A673 (cell line): ENCODE data around the gene ADAM8. TPM values are rescaled to one million over a fixed set of nuclear protein-coding genes. Genes with fewer than 3 reads are reported as not detected.

ENCODE experiments used
- BruUV-seq: library from RNA; stranded (reverse); fragments of 400-500 nt; replicated peaks from 2 replicates; lab custom pipeline; 2021; lab: Mats Ljungman, UMichigan
- CTCF ChIA-PET: fragments of 300-600 bp; sonication (Branson Sonifier 250); formaldehyde crosslinking; loops from one replicate; lab custom pipeline; 2022; ENCODE audit warnings: antibody characterized with exemption; lab: Charles Lee
- POLR2A ChIA-PET: fragments of 300-600 bp; sonication (Branson Sonifier 250); formaldehyde crosslinking; loops from one replicate; lab custom pipeline; 2022; ENCODE audit warnings: antibody characterized with exemption; ENCODE audit not compliant: low non-redundant PET; lab: Charles Lee
- DNase-seq: peaks from one replicate; pipeline ENCODE4 v3.0.0-alpha.2; 2015; ENCODE audit warnings: low spot score
- H3K27ac ChIP-seq: fragments of 200-600 bp; sonication (generic); 2 replicates; pipeline ENCODE4 v1.5.1; 2016; ENCODE audit warnings: mixed run types, low read depth, mild to moderate bottlenecking, mixed read lengths, antibody characterized with exemption, low read length; ENCODE audit not compliant: poor library complexity, severe bottlenecking
- H3K27me3 ChIP-seq: fragments of 200-600 bp; sonication (generic); replicated peaks from 2 replicates; pipeline ENCODE4 v1.6.1; 2017; ENCODE audit warnings: mixed run types, low read depth, mild to moderate bottlenecking, mixed read lengths, antibody characterized with exemption, low read length; ENCODE audit not compliant: insufficient read depth, poor library complexity
- H3K36me3 ChIP-seq: fragments of 200-600 bp; sonication (generic); 2 replicates; pipeline ENCODE4 v1.6.1; 2016; ENCODE audit warnings: mixed run types, mild to moderate bottlenecking, mixed read lengths, antibody characterized with exemption, low read length; ENCODE audit not compliant: insufficient read depth, poor library complexity, severe bottlenecking
- H3K4me1 ChIP-seq: fragments of 200-600 bp; sonication (generic); 2 replicates; pipeline ENCODE4 v1.6.1; 2017; ENCODE audit warnings: mixed run types, mild to moderate bottlenecking, mixed read lengths, antibody characterized with exemption, low read length; ENCODE audit not compliant: insufficient read depth, poor library complexity, severe bottlenecking
- H3K4me3 ChIP-seq: fragments of 200-600 bp; sonication (generic); 2 replicates; pipeline ENCODE4 v1.5.1; 2016; ENCODE audit warnings: low read depth, mixed run types, mild to moderate bottlenecking, mixed read lengths, low read length; ENCODE audit not compliant: poor library complexity, severe bottlenecking
- H3K9me3 ChIP-seq: fragments of 200-600 bp; sonication (generic); 2 replicates; pipeline ENCODE4 v1.6.1; 2016; ENCODE audit warnings: mixed run types, low read depth, mild to moderate bottlenecking, mixed read lengths, antibody characterized with exemption, low read length; ENCODE audit not compliant: poor library complexity, severe bottlenecking
- EZH2 ChIP-seq: fragments of 200-600 bp; sonication (generic); IDR thresholded peaks from 2 replicates; pipeline ENCODE4 v1.6.1; 2017; ENCODE audit warnings: borderline replicate concordance, low read depth, mild to moderate bottlenecking, mixed read lengths, antibody characterized with exemption, low read length; ENCODE audit not compliant: poor library complexity, severe bottlenecking
- intact Hi-C: fragments of 100-400 bp; cut with micrococcal nuclease; formaldehyde crosslinking; loops from one replicate; pipeline ENCODE4 v1.10.0; 2022; ENCODE audit not compliant: unreplicated experiment
- microRNA-seq: library from miRNA; unstranded; fragments of <30 nt; microRNA quantifications from one replicate; pipeline ENCODE4 v1.2.0, GENCODE V29; 2021
- total RNA-seq: library from RNA; stranded (reverse); gene quantifications from 2 replicates; pipeline ENCODE4 v1.2.3, GENCODE V29; 2021
- TF ChIP-seq, protein P1 (sequence below): fragments of 300-800, 200-600 bp; sonication (generic); conservative IDR thresholded peaks from 2 replicates; pipeline ENCODE4 v1.5.1; 2017; ENCODE audit warnings: low read depth, mild to moderate bottlenecking, antibody characterized with exemption, low read length, moderate library complexity, mixed read lengths

The ADAM8 gene
- total RNA-seq, 1 experiment from 2014 or later = 1.2 TPM

DNA sequence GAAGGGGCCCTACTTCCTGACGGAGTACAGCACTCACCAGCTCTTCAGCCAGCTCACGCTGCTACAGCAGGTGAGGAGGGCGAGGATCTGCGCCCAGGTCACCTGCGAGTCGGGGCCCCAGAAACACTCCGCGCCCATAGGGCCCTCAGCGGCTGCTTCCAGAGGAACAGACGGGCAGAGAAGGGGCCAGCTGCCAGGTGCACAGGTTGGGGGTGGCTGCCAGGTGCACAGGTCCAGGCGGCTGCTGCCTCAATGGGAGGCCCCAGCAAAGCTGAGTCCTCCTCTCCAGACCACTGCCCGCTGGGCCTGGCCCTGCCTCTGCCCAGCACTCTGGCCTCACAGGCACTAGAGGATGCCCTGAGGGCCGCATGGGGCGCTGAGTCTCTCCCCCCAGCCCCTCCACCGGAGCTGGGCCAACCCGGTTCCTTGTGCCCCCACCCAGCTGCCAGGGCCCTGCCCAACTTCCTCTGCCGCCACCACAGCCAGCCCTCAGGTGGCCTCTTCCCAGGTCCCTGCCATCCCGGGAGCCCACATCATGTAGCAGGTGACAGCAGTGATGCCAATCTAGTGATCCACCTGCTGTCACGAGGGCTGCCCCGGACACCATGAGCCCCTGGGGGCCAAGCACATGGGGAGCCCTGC is 63.7 kb downstream of the ADAM8 start:
- no peaks in the 10 kb centered on the region for H3K4me1 ChIP-seq
- intact Hi-C loops = no loop called here
- H3K27me3 ChIP-seq = peaks cover 28% of the 10 kb centered on the region
- H3K36me3 ChIP-seq = no peaks in the 10 kb centered on the region
- H3K4me3 ChIP-seq = no peak overlapping the region
- TF ChIP-seq, protein P1, sequence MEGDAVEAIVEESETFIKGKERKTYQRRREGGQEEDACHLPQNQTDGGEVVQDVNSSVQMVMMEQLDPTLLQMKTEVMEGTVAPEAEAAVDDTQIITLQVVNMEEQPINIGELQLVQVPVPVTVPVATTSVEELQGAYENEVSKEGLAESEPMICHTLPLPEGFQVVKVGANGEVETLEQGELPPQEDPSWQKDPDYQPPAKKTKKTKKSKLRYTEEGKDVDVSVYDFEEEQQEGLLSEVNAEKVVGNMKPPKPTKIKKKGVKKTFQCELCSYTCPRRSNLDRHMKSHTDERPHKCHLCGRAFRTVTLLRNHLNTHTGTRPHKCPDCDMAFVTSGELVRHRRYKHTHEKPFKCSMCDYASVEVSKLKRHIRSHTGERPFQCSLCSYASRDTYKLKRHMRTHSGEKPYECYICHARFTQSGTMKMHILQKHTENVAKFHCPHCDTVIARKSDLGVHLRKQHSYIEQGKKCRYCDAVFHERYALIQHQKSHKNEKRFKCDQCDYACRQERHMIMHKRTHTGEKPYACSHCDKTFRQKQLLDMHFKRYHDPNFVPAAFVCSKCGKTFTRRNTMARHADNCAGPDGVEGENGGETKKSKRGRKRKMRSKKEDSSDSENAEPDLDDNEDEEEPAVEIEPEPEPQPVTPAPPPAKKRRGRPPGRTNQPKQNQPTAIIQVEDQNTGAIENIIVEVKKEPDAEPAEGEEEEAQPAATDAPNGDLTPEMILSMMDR = no peak
- TF ChIP-seq EZH2 = no peak
- CTCF ChIA-PET = interaction anchor here (0.7 kb wide), 1 partner anchor 45 kb away, joined by 3 read pairs; no protein-coding TSS in a partner anchor
- DNase-seq = no peak
- no TSS peak for BruUV-seq
- POLR2A ChIA-PET = no interaction called here
- H3K9me3 ChIP-seq = no peaks in the 10 kb centered on the region
- no peak overlapping the region for H3K27ac ChIP-seq

Small RNA genes lying within 50 kb of the gene (microRNA-seq; reads per million reads assigned to microRNA genes)
- not detected for gene MIR202

Other genes starting within 250 kb of the ADAM8 start
- gene ADGRA1, start 188.9 kb downstream of the ADAM8 start, total RNA-seq = 0.82 and 0.87 TPM in 2 replicates
- gene KNDC1, start 116.6 kb downstream of the ADAM8 start, total RNA-seq = not detected in 2 replicates
- gene UTF1, start 46.7 kb downstream of the ADAM8 start, total RNA-seq = not detected in 2 replicates
- not detected in 2 replicates for gene VENTX, start 39.0 kb downstream of the ADAM8 start, total RNA-seq
- 72.7 and 75.1 TPM in 2 replicates for gene TUBGCP2, start 32.0 kb upstream of the ADAM8 start, total RNA-seq
- gene ZNF511, start 32.0 kb upstream of the ADAM8 start, total RNA-seq = 51.8 and 61.4 TPM in 2 replicates
- 0.57 TPM in 1 of 2 replicates, not detected in the other for gene CALY, start 60.0 kb upstream of the ADAM8 start, total RNA-seq
- gene PRAP1, start 70.5 kb upstream of the ADAM8 start, total RNA-seq = not detected in 2 replicates
- gene FUOM, start 81.2 kb upstream of the ADAM8 start, total RNA-seq = 16.0 and 22.3 TPM in 2 replicates
- gene ECHS1, start 96.5 kb upstream of the ADAM8 start, total RNA-seq = 96.3 and 101 TPM in 2 replicates
- 0.92 and 2.1 TPM in 2 replicates for gene PAOX, start 102.4 kb upstream of the ADAM8 start, total RNA-seq
- 79.0 and 83.3 TPM in 2 replicates for gene MTG1, start 117.3 kb upstream of the ADAM8 start, total RNA-seq
- gene SPRN, start 147.8 kb upstream of the ADAM8 start, total RNA-seq = 0.13 TPM in 1 of 2 replicates, not detected in the other
- gene SCART1, start 177.1 kb upstream of the ADAM8 start, total RNA-seq = 1.8 and 2.2 TPM in 2 replicates